Measurements from ENCODE around the gene ADGRE3.
"Not testable (repeated sequence)": the region's sequence is repeated elsewhere in the genome, so short reads cannot be mapped to it uniquely, and the experiment has no call there.

ADGRE3 gene

DNA sequence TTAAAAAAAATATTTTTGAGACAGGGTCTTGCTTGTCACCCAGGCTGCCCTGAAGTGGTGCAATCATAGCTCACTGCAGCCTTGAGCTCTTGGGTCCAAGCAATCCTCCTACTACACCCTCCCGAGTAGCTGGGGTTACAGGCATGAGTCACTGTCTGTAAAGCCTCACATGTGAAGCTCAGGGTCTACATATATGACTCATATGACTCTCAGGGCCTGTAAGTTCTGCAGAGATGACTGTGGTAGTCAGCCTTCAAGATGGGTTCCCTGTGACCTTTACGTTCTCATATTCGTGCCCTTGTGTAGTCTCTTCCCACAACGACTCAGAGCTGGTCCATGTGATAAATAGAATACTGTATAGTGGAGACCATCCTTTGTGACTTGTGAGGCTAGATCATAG, 85.2 kb downstream of the ADGRE3 start:
- not testable (repeated sequence) for DNase-seq

GRCh38 chr19:14585187-14585586, 89.5 kb downstream of the ADGRE3 start:
- DNase-seq, result not testable (repeated sequence)

DNA sequence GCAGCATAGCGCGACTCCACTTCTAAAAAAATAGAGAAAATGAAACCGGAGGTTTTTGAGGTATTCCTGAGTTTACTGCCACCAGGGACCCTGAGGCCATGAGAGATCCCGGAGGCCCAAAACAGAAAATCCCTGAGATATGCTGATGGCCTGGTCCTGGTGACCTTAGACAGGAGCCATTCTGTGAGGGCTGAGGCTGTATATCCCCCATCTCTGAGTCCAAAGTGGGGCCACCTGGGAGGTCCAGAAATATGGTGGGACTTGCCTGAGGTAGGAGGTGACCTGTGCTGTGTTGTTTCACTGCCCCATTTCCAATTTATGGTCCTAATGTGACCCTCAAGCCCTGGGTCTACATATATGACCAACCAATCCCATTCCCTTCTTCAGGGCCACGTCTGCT, 90.3 kb downstream of the ADGRE3 start:
- DNase-seq, result not testable (repeated sequence)

DNA sequence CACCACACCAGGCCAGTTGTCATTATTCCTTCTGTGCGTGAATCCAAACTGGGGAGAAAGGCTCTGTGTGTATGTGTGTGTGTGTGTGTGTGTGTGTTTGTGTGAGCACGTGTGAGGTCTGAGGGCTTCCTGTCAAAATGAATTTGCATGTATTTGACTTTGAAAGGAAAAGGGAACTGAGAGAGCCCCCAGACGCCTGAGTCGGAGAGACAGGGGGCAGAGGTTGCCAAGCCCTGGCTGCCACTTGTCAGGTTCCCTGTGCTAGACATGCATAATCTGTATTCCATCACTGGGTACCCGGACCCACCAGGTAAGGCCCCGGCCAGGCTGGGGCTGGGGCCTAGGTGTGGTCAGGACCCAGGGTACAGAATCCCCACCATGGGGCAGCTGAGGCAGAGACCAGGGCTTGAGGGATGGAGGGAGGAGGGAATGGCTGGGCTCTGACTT, 91.7 kb downstream of the ADGRE3 start, which contains the start of gene CLEC17A:
Gene CLEC17A (plus strand): TSS at position 191 of the 447 bp plus-strand sequence. CDS start 77 bp downstream, at position 268.
- no peak for DNase-seq

- DNase-seq, result no peak
Observed at GRCh38 chr19:14580623-14581237, 93.9 kb downstream of the ADGRE3 start.

DNA sequence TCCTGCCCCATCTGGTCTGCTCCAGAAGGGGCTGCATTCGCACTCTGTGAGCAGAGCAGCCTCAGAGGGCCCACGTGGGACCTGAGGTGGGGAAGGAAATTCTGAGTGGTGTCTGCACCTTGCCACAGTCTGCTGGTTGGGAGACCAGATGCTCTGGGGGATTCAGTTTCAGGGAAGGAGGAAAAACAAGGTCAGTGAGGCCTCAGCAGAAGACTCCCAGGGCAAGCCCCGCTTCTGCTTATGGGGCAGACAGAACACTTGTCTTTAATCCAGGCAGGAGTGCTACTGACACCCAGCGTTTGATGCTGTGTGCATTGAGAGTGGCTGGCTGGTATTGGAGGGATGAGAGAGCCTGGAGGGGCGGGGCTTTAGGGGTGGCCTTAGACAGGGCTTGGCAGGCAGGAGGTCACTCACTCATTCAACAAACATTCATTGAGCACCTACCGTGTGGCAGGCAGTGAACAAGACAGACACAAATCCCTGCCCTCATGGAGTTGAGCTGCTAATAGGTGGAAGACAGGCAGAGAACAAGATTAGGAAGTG, 96.7 kb downstream of the ADGRE3 start:
- DNase-seq, result no peak

DNA sequence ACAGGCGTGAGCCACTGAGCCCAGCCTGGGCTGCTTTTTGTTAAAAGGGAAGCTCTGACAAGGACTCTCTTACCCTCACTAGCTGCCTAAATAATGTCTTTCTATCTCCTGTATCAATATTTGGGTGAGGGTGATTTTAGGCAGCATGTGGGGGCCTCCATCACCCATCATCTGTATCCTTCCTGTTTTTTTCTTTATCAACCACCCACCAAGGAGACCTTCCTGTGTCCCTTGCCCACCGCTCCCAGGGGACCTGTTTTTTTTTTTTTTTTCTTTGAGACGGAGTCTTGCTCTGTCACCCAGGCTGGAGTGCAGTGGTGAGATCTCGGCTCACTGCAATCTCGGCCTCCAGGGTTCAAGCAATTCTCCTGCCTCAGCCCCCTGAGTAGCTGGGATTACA, 97.4 kb downstream of the ADGRE3 start:
- DNase-seq, result no peak

- no peak for DNase-seq
Observed at GRCh38 chr19:14576363-14576762, 98.3 kb downstream of the ADGRE3 start.

GRCh38 chr19:14575428-14575980, 99.1 kb downstream of the ADGRE3 start:
- no peak for DNase-seq

DNA sequence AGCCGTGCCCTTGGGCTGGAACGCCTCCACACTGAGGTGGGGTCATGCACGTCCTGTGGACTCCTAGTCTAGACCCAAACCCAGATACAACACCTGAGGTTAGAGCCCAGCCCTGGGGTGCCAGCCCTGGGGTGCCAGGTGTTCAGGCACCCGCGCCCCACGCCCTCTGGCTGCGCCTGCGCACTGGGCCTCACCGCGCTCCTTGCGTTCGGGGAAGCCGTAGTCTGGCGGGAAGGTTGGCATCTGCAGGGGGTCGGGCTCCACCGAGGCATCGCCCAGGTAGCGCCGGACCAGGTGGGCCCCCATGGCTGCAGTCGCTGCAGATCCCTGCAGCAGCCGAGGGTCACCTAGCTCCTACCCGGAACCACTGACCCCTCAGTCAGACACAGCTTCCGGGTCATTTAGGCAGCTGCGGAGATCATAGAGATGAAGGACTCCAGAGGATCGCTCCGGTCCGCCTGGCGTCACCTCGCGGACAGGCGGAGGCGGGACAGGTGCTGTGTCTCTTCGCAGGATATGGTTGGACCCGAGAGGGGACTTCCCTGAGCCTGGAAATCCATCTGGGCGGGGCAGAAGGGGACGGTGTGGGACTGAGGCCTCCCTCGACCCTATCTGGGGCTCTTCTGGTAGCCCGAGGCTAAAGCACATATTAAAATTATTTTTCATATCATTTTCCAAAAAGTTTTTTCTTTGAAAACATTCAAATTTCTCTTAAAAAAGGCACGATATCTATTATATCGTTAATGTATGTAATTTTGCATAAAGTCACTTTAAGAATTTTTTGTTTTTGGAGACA, 102.8 kb downstream of the ADGRE3 start, which contains the start of gene NDUFB7:
Gene NDUFB7 (minus strand): TSS at position 372 of the 796 bp plus-strand sequence. CDS start 66 bp downstream, at position 306.
- peak; percentile 93 to 94 for DNase-seq

DNA sequence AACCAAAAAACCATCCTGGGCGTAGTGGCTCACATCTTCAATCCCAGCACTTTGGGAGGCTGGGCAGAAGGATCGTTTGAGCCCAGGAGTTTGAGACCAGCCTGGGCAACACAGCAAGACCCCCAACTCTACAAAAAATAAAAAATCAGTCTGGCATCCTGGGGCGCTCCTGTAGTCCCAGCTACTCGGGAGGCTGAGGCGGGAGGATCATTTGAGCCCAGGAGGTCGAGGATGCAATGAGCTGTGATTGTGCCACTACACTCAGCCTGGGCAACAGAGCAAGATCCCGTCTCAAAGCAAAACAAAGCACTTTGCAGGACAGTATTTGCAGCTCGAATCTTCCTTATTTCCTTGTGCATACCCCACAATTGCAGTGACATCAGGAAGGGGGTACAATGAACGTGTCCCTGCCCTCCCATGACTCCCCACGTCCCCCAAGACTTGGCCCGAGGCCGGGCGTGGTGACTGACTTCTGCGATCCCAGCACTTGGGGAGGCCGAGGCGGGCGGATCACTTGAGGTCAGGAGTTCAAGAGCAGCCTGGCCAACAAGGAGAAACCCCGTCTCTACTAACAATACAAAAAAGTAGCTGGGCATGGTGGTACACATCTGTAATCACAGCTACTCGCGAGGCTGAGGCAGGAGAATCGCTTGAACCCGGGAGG, 103.6 kb downstream of the ADGRE3 start:
- DNase-seq, result no peak

All from Kasumi-1 (cell line).